ENCODE measurements around the gene VTI1A.

DNA sequence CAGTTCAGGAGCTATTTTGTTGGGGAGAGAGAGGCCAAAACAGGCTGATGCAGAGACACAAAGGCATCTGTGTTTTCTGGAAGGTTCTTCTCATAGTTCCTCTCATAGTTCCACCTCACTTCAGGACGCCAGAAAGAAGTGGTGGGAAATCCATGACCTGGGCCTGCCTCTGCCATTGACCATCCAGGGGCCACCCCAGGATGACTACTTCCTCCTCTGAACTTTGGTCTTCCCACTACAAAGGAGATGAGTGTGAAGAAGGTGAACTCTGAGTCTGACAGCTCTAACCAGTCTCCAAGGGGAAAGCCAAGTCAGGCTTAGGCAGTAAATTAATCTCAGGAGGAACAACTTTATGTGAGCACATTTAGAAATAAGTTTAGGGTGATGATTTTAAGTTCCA lies 327.2 kb downstream of the VTI1A start:
- TF ChIP-seq, protein P1, sequence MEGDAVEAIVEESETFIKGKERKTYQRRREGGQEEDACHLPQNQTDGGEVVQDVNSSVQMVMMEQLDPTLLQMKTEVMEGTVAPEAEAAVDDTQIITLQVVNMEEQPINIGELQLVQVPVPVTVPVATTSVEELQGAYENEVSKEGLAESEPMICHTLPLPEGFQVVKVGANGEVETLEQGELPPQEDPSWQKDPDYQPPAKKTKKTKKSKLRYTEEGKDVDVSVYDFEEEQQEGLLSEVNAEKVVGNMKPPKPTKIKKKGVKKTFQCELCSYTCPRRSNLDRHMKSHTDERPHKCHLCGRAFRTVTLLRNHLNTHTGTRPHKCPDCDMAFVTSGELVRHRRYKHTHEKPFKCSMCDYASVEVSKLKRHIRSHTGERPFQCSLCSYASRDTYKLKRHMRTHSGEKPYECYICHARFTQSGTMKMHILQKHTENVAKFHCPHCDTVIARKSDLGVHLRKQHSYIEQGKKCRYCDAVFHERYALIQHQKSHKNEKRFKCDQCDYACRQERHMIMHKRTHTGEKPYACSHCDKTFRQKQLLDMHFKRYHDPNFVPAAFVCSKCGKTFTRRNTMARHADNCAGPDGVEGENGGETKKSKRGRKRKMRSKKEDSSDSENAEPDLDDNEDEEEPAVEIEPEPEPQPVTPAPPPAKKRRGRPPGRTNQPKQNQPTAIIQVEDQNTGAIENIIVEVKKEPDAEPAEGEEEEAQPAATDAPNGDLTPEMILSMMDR (IDR thresholded peaks at IDR 0.05) = no peak
- TF ChIP-seq POLR2A (IDR thresholded peaks at IDR 0.05) = no peak

All from adrenal gland (tissue), 5 donors.